Choroid plexus epithelial cell (primary cell): ENCODE data around the gene ATN1.
A peak's percentile ranks its signal among the peaks of the same experiment; 100 is the strongest.

Experiments
- DNase-seq: peaks from one replicate; pipeline ENCODE4 v3.0.0-alpha.2; 2010; ENCODE audit warnings: low read depth
- H3K4me3 ChIP-seq: 2 replicates; pipeline ENCODE4 v1.5.1; 2011; ENCODE audit warnings: low read depth, mild to moderate bottlenecking, control low read depth, low read length, moderate library complexity
- CTCF ChIP-seq: conservative IDR thresholded peaks from 2 replicates; pipeline ENCODE4 v1.5.1; 2011; ENCODE audit warnings: low read depth, mild to moderate bottlenecking, control low read depth, inconsistent platforms, low read length, moderate library complexity

ATN1 gene

DNA sequence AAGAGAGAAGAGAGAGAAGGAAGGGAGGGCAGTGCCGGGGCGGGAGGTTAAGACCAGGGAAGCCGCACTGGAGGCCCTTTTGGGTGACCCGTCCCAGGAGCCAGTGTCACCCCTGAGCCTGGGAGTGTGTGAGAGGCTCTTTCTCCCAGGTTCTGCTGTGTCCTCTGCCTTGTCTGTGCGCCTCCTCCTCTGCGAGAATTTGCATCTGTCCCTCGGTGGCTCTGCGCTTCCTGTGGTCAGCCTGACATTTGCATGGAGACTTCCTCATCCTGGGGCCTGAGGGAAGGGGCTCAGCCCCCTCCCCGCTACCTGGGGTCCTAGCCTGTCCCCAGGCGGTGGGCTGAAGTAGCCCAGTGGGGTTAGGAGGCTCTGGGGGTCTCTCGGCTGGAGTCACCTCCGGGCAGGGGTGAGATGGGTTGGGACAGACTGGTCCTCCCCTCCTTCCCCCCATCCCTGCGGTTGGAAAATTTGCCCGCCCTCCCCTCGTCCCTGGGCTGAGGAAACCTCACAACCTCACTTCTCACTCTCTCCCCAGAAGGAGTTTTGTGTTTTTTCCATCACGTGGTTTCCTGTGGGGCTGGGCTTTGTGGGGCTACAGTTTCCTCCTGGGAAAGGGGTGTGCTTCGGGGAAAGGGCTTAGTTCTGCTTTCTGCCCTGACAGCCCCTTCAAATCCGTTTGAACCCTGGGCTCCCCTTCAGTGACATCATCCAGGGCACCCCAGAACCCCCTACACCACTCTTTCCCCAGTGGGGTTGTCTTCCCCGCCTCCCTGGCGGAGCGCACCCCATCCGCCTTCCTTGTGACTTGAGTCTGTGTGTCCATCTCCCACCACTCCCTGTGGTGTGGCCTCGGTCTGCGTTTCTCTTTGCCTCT, 25.9 kb downstream of the ATN1 start:
- no peak overlapping the region for H3K4me3 ChIP-seq
- TF ChIP-seq CTCF: no peak
- peak; percentile 65 for DNase-seq

GRCh38 chr12:6954316-6955107, 26.8 kb downstream of the ATN1 start:
- no peak overlapping the region for H3K4me3 ChIP-seq
- no peak for DNase-seq
- TF ChIP-seq CTCF: no peak

DNA sequence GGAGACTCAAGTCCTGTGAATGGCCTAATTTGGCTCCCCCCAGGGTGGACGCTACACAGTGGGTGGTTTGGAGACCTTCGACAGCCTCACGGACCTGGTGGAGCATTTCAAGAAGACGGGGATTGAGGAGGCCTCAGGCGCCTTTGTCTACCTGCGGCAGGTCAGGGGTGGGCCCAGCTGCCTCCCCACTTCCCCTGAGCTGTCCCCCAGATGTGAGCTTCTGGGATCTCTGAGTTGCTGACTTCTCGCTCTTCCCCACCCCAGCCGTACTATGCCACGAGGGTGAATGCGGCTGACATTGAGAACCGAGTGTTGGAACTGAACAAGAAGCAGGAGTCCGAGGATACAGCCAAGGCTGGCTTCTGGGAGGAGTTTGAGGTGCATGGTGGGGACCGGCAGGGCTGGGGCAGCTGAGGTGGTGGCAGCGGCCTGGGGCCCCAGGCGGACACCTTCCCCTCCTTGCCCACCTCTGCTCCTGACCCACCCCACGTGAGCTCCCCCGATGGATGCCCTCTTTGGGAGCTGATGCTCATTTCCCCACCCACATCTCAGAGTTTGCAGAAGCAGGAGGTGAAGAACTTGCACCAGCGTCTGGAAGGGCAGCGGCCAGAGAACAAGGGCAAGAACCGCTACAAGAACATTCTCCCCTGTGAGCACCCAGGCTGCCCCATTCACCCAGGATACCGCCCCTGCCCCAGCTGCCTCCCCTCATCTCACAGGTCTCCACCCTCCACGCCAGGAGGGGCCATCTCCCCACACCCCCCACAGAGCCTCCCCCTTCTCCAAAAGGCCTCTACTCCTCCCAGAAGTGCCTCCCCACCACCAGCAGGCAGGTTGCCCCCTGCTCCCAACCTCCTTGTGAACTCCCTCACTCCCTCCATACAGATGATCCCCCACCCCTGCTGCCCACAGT, 27.6 kb downstream of the ATN1 start:
- no peak for DNase-seq
- H3K4me3 ChIP-seq: no peak overlapping the region
- TF ChIP-seq CTCF: no peak

- no peak overlapping the region for H3K4me3 ChIP-seq
- TF ChIP-seq CTCF: no peak
- DNase-seq: no peak
Measured at GRCh38 chr12:6956021-6956727, 28.4 kb downstream of the ATN1 start.

GRCh38 chr12:6957151-6957701, 29.5 kb downstream of the ATN1 start:
- DNase-seq: no peak
- H3K4me3 ChIP-seq: no peak overlapping the region
- TF ChIP-seq CTCF: no peak
